GM12878 (cell line): ENCODE results near the gene WDFY4. TPM values are rescaled to one million over a fixed set of nuclear protein-coding genes. Genes with fewer than 3 reads are reported as not detected.
A peak's percentile ranks its signal among the peaks of the same experiment; 100 is the strongest.

Experiments
- ATAC-seq: fragments of 200-7000 bp; cut with Tn5 transposase; 3 replicates; pipeline ENCODE4 v1.9.1; 2020; ENCODE audit warnings: mild to moderate bottlenecking, moderate library complexity
- BruUV-seq: library from RNA; stranded (reverse); fragments of 400-500 nt; replicated peaks from 2 replicates; lab custom pipeline; 2021; lab: Mats Ljungman, UMichigan
- CTCF ChIA-PET: fragments of 300-600 bp; sonication (Branson Sonifier 250); formaldehyde crosslinking; extraction: SDS; loops from one replicate; lab custom pipeline; 2021; ENCODE audit warnings: inconsistent platforms; lab: Yijun Ruan, JAX
- POLR2A ChIA-PET: fragments of 350-600 bp; formaldehyde crosslinking; extraction: SDS; loops from one replicate; lab custom pipeline; 2021; ENCODE audit warnings: inconsistent platforms; lab: Charles Lee
- RAD21 ChIA-PET: fragments of 300-600 bp; sonication (Branson Sonifier 250); formaldehyde crosslinking; loops from one replicate; lab custom pipeline; 2023; ENCODE audit warnings: antibody characterized with exemption; ENCODE audit not compliant: unreplicated experiment; lab: Charles Lee
- SMC1A ChIA-PET: fragments of 300-600 bp; sonication (Branson Sonifier 250); formaldehyde crosslinking; loops from one replicate; lab custom pipeline; 2023; ENCODE audit not compliant: unreplicated experiment, uncharacterized antibody; lab: Charles Lee
- DNase-seq: peaks from one replicate; pipeline ENCODE4 v3.0.0-alpha.2; 2011; ENCODE audit warnings: low read depth, low spot score
- FAIRE-seq: peaks from 3 replicates; lab custom pipeline; 2011; peaks lifted over from hg19 to GRCh38; lab: Jason Lieb, UNC
- H2AFZ ChIP-seq: 2 replicates; pipeline ENCODE4 v1.6.0; 2011; ENCODE audit warnings: low read depth, low read length, control low read depth; ENCODE audit not compliant: control insufficient read depth
- H3K27ac ChIP-seq: 2 replicates; pipeline ENCODE4 v1.5.1; 2011; ENCODE audit warnings: control low read depth; ENCODE audit not compliant: control insufficient read depth, insufficient read depth
- H3K27me3 ChIP-seq, 2 experiments: replicated peaks in 1 of 2; 2 replicates each; pipeline versions ENCODE4 v1.6.0 to v1.6.1; 2011; ENCODE audit warnings: low read length in 1 of 2; ENCODE audit not compliant: control insufficient read depth in 2 of 2, insufficient read depth in 2 of 2
- H3K36me3 ChIP-seq, 2 experiments: 2 replicates each; pipeline ENCODE4 v1.5.1; 2011; ENCODE audit warnings: low read length in 1 of 2; ENCODE audit not compliant: control insufficient read depth in 2 of 2, insufficient read depth in 2 of 2
- H3K4me1 ChIP-seq: 2 replicates; pipeline ENCODE4 v1.6.1; 2011; ENCODE audit warnings: mild to moderate bottlenecking, low read length, moderate library complexity, mixed read lengths; ENCODE audit not compliant: control insufficient read depth, insufficient read depth
- H3K4me2 ChIP-seq: 2 replicates; pipeline ENCODE4 v1.6.0; 2011; ENCODE audit warnings: control low read depth; ENCODE audit not compliant: control insufficient read depth, insufficient read depth
- H3K4me3 ChIP-seq: fragments of 200-600 bp; sonication (generic); 2 replicates; pipeline ENCODE4 v1.5.1; 2016
- H3K79me2 ChIP-seq: 2 replicates; pipeline ENCODE4 v1.6.0; 2011; ENCODE audit warnings: low read length; ENCODE audit not compliant: control insufficient read depth, insufficient read depth
- H3K9ac ChIP-seq: 2 replicates; pipeline ENCODE4 v1.8.0; 2011; ENCODE audit warnings: low read length, control low read depth, mixed read lengths; ENCODE audit not compliant: control insufficient read depth, insufficient read depth
- H3K9me3 ChIP-seq: replicated peaks from 3 replicates; pipeline ENCODE4 v1.5.1; 2011; ENCODE audit warnings: mild to moderate bottlenecking, low read length; ENCODE audit not compliant: control insufficient read depth, insufficient read depth
- H4K20me1 ChIP-seq: 2 replicates; pipeline ENCODE4 v1.6.0; 2011; ENCODE audit not compliant: control insufficient read depth, insufficient read depth
- ATF7 ChIP-seq: fragments of 450-650 bp; IDR thresholded peaks from 2 replicates; pipeline ENCODE4 v1.6.1; 2016; ENCODE audit warnings: low read depth, mild to moderate bottlenecking
- BMI1 ChIP-seq: fragments of 450-650 bp; IDR thresholded peaks from 2 replicates; pipeline ENCODE4 v1.6.1; 2016; ENCODE audit warnings: mild to moderate bottlenecking, moderate library complexity, borderline replicate concordance
- CHD1 ChIP-seq: IDR thresholded peaks from 2 replicates; pipeline ENCODE4 v1.6.1; 2012; ENCODE audit warnings: low read depth, low read length, improper control_type of control experiment
- E2F4 ChIP-seq: IDR thresholded peaks from 2 replicates; pipeline ENCODE4 v1.6.1; 2012; ENCODE audit warnings: low read depth, low read length, improper control_type of control experiment
- FOXK2 ChIP-seq: fragments of 450-650 bp; IDR thresholded peaks from 2 replicates; pipeline ENCODE4 v1.6.1; 2017; ENCODE audit warnings: mild to moderate bottlenecking, moderate library complexity
- HDAC2 ChIP-seq: fragments of 200-600 bp; sonication (generic); IDR thresholded peaks from 2 replicates; pipeline ENCODE4 v1.6.1; 2017
- MEF2A ChIP-seq: IDR thresholded peaks from 2 replicates; pipeline ENCODE4 v1.6.1; 2011; ENCODE audit warnings: low read depth, mild to moderate bottlenecking, low read length, moderate library complexity; ENCODE audit not compliant: insufficient read depth
- NRF1 ChIP-seq: conservative IDR thresholded peaks from 2 replicates; pipeline ENCODE4 v1.6.1; 2011; ENCODE audit warnings: mild to moderate bottlenecking, low read depth, low read length, improper control_type of control experiment
- PAX8 ChIP-seq: fragments of 450-650 bp; IDR thresholded peaks from 2 replicates; pipeline ENCODE4 v1.6.1; 2017; ENCODE audit warnings: mild to moderate bottlenecking, moderate library complexity
- RELB ChIP-seq: fragments of 450-650 bp; IDR thresholded peaks from 2 replicates; pipeline ENCODE4 v1.6.1; 2017; ENCODE audit warnings: low read depth, mild to moderate bottlenecking, moderate library complexity
- RFX5 ChIP-seq: IDR thresholded peaks from 2 replicates; pipeline ENCODE4 v1.6.1; 2011; ENCODE audit warnings: low read depth, low read length, improper control_type of control experiment
- RUNX3 ChIP-seq: IDR thresholded peaks from 2 replicates; pipeline ENCODE4 v1.6.1; 2012; ENCODE audit warnings: low read length, inconsistent platforms
- SKIL ChIP-seq: fragments of 450-650 bp; IDR thresholded peaks from 2 replicates; pipeline ENCODE4 v1.6.1; 2017; ENCODE audit warnings: mild to moderate bottlenecking, low read depth, inconsistent platforms; ENCODE audit not compliant: poor library complexity, severe bottlenecking
- SMC3 ChIP-seq: IDR thresholded peaks from 2 replicates; pipeline ENCODE4 v1.6.1; 2011; ENCODE audit warnings: low read length, improper control_type of control experiment, borderline replicate concordance
- TCF12 ChIP-seq: IDR thresholded peaks from 2 replicates; pipeline ENCODE4 v1.6.1; 2011; ENCODE audit warnings: low read depth, mild to moderate bottlenecking, low read length
- ZSCAN29 ChIP-seq: fragments of 450-650 bp; IDR thresholded peaks from 2 replicates; pipeline ENCODE4 v1.6.1; 2017; ENCODE audit warnings: mild to moderate bottlenecking, moderate library complexity
- WGBS: methylation state at CpG from one replicate; pipeline ENCODE4 v1.1.6; 2016; ENCODE audit warnings: low lambda C conversion rate; ENCODE audit not compliant: insufficient replicate concordance, insufficient coverage; ENCODE audit errors: missing lambda C conversion rate; 5-methylcytosine and 5-hydroxymethylcytosine counted together
- in situ Hi-C: fragments of 300-500 bp; cut with MboI; formaldehyde crosslinking; loops from 9 replicates; pipeline ENCODE4 v1.14.3; 2018; ENCODE audit warnings: mixed read lengths
- intact Hi-C: fragments of 100-400 bp; cut with micrococcal nuclease; formaldehyde crosslinking; loops from one replicate; pipeline ENCODE4 v1.14.2; 2022; ENCODE audit not compliant: unreplicated experiment
- polyA plus RNA-seq, 11 experiments: library from polyadenylated mRNA; depleted of rRNA in 4 of 11; unstranded in 6 of 11; stranded (reverse) in 5 of 11; fragments of >200 nt; fragmentation: Nextera tagmentation in 4 of 11; fragmentation: Illumina TruSeq in 1 of 11; extraction: Ambion mirVana in 4 of 11; extraction: Trizol in 1 of 11; gene quantifications; 1 replicate in 1 of 11; 2 replicates in 10 of 11; pipeline versions ENCODE4 v1.2.1 to v1.2.3, GENCODE V29; 2011 to 2016; ENCODE audit warnings: inconsistent platforms in 2 of 11, missing spikeins in 2 of 11, low read depth in 1 of 11
- total RNA-seq, 4 experiments: library from RNA; depleted of rRNA in 3 of 4; stranded (reverse); fragments of >200 nt in 3 of 4; fragmentation: Illumina TruSeq in 1 of 4; extraction: Trizol in 1 of 4; gene quantifications; 2 replicates each; pipeline versions ENCODE4 v1.2.1 to v1.2.3, GENCODE V29; 2013 to 2021

The WDFY4 gene
- total and polyA plus RNA-seq, 10 of the 15 experiments (the other 5 are each of a cell fraction or from before 2014, with no cell fraction given): 13.5 to 132 (median 47.3) TPM

DNA sequence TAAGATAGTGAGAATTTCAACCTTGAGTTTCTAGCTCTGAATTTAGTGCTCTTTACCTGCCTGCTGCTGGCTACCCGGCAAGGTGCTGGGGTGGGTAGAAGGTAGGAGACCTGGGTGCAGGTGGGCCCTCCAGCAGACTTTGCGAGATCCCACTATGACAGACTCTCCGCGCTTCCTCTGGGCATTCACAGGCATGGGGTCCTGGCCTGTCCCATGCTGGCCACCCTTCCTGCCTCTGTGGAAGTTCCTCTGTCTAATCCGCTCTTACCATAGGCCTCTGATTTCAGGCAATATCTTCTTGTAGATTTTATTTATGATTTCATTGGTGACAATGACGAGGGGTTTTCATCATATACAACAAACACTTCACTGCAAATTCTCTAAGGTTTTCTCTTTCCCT lies 1.2 kb upstream of the WDFY4 start:
- SMC1A ChIA-PET: interaction anchor here (0.6 to 4.7 kb wide), 10 partner anchors 10 to 412 kb away, joined by 3 to 85 read pairs (median 4); no protein-coding TSS in a partner anchor
- in situ Hi-C loops: no loop called here
- no peaks in the 10 kb centered on the region for H4K20me1 ChIP-seq
- TSS peak; percentile 93 for BruUV-seq
- peak overlapping the region; percentile 88; the same call in 1 of the 2 replicates for H3K9ac ChIP-seq
- RAD21 ChIA-PET: interaction anchor here (0.9 to 4.8 kb wide), 10 partner anchors 11 to 477 kb away, joined by 3 to 87 read pairs (median 8); no protein-coding TSS in a partner anchor
- ATAC-seq: no peak
- no peaks in the 10 kb centered on the region for H3K9me3 ChIP-seq
- peaks cover 29% of the 10 kb centered on the region for H3K4me1 ChIP-seq
- 59% methylated on average over 6 of the region's 6 CpGs for WGBS
- H3K36me3 ChIP-seq: no peaks in the 10 kb centered on the region
- no peak for TF ChIP-seq BMI1
- TF ChIP-seq RUNX3: no peak
- TF ChIP-seq RELB: no peak
- TF ChIP-seq SMC3: no peak
- TF ChIP-seq SKIL: no peak
- no peak for TF ChIP-seq PAX8
- TF ChIP-seq E2F4: no peak
- no peak for TF ChIP-seq HDAC2
- no peak for TF ChIP-seq MEF2A
- TF ChIP-seq FOXK2: no peak
- TF ChIP-seq ZSCAN29: no peak
- no peak for TF ChIP-seq TCF12
- no peak for TF ChIP-seq ATF7
- TF ChIP-seq CHD1: no peak
- no peak for TF ChIP-seq NRF1
- TF ChIP-seq RFX5: no peak
- DNase-seq: no peak
- peaks cover 36% of the 10 kb centered on the region for H3K79me2 ChIP-seq
- H2AFZ ChIP-seq: peak overlapping the region; percentile 76
- H3K4me2 ChIP-seq: peak overlapping the region; percentile 93
- intact Hi-C loops: loop anchor here (10.0 kb wide), 1 partner anchor 501 kb away; the partner anchor contains the start of gene TMEM273
- H3K27ac ChIP-seq: peak overlapping the region; percentile 96
- H3K4me3 ChIP-seq: peak overlapping the region; percentile 70; the same call in 1 of the 2 replicates
- FAIRE-seq: no peak
- CTCF ChIA-PET: interaction anchor here (1.6 to 6.0 kb wide), 6 partner anchors 11 to 27 kb away, joined by 6 to 28 read pairs (median 14); no protein-coding TSS in a partner anchor
- no peaks in the 10 kb centered on the region for H3K27me3 ChIP-seq
- POLR2A ChIA-PET: interaction anchor here (0.7 to 5.8 kb wide), 11 partner anchors 10 to 119 kb away, joined by 3 to 79 read pairs (median 4); no protein-coding TSS in a partner anchor
